Stomach (tissue), 9 donors: ENCODE measurements around the gene SMIM24. TPM values are rescaled to one million over a fixed set of nuclear protein-coding genes. Genes with fewer than 3 reads are reported as not detected.

ENCODE experiments used
- DNase-seq, 2 donors: peaks; one replicate each; pipeline versions ENCODE4 v3.0.0 to v3.0.0-alpha.2; 2013 to 2019
- H3K27ac ChIP-seq, 5 donors: fragments of 200-600 bp in 4 of 5; sonication (generic) in 4 of 5; one replicate each; pipeline ENCODE4 v1.5.1; 2013 to 2019; ENCODE audit warnings: mild to moderate bottlenecking in 1 of 5, moderate library complexity in 1 of 5
- H3K27me3 ChIP-seq, 3 donors: fragments of 200-600 bp; sonication (generic); one replicate each; pipeline ENCODE4 v1.5.1; 2017 to 2019; ENCODE audit warnings: mixed run types in 1 of 3
- H3K36me3 ChIP-seq, 4 donors: fragments of 200-600 bp; sonication (generic); 1 replicate in 3 of 4; 2 replicates in 1 of 4; pipeline ENCODE4 v1.5.1; 2016 to 2019
- H3K4me1 ChIP-seq, 4 donors: fragments of 200-600 bp; sonication (generic); one replicate each; pipeline ENCODE4 v1.5.1; 2016 to 2019
- H3K4me3 ChIP-seq, 4 donors: fragments of 200-600 bp; sonication (generic) in 3 of 4; one replicate each; pipeline ENCODE4 v1.5.1; 2016 to 2019; ENCODE audit warnings: mild to moderate bottlenecking in 1 of 4
- H3K9me3 ChIP-seq, 4 donors: fragments of 200-600 bp; sonication (generic); one replicate each; pipeline ENCODE4 v1.5.1; 2016 to 2019
- EP300 ChIP-seq: sonication (generic); formaldehyde crosslinking; IDR thresholded peaks from one replicate; pipeline ENCODE4 v1.6.1; 2017; ENCODE audit warnings: antibody characterized with exemption
- POLR2A ChIP-seq, 4 donors: fragments of 450-650 bp; IDR thresholded peaks; one replicate each; pipeline ENCODE4 v1.6.1; 2016; ENCODE audit warnings: antibody characterized with exemption in 4 of 4, control low read depth in 2 of 4, mild to moderate bottlenecking in 1 of 4, moderate library complexity in 1 of 4
- POLR2AphosphoS5 ChIP-seq, 3 donors: sonication (generic); formaldehyde crosslinking; IDR thresholded peaks; one replicate each; pipeline ENCODE4 v1.6.1; 2016; ENCODE audit warnings: antibody characterized with exemption in 3 of 3
- WGBS, 5 donors: extraction: QIAGEN DNeasy Blood & Tissue Kit in 3 of 5; methylation state at CpG; one replicate each; pipeline versions ENCODE4 v1.1.5 to v1.1.7; 2013 to 2018; 5-methylcytosine and 5-hydroxymethylcytosine counted together
- intact Hi-C: fragments of 100-400 bp; cut with DNase I; formaldehyde crosslinking; loops from one replicate; pipeline ENCODE4 v1.15.1; 2023; ENCODE audit warnings: low total_unique reads
- polyA plus RNA-seq, 3 donors: library from polyadenylated mRNA; stranded (reverse); fragments of 200-250 nt; gene quantifications; one replicate each; pipeline ENCODE4 v1.2.3, GENCODE V29; 2013
- total RNA-seq, 5 donors: library from RNA; depleted of rRNA; stranded (reverse); fragments of >200 nt; gene quantifications; one replicate each; pipeline versions ENCODE4 v1.1.0 to v1.2.3, GENCODE V29; 2014 to 2016
- TF ChIP-seq, protein P1 (sequence below), 7 experiments: fragments of 450-650 bp in 4 of 7; fragments of 200-600 bp in 3 of 7; sonication (generic) in 3 of 7; IDR thresholded peaks; one replicate each; pipeline ENCODE4 v1.5.1; 2016 to 2019; ENCODE audit warnings: antibody characterized with exemption in 7 of 7, control low read depth in 2 of 7, mild to moderate bottlenecking in 1 of 7
- donor health status: healthy with polysubstance abuse.
- donor health status: Bipolar disorder and iron deficiency.
- donor health status: healthy.

Gene SMIM24
- total and polyA plus RNA-seq, 8 donors = 1.4 to 178 (median 68.7) TPM; not detected in 1

DNA sequence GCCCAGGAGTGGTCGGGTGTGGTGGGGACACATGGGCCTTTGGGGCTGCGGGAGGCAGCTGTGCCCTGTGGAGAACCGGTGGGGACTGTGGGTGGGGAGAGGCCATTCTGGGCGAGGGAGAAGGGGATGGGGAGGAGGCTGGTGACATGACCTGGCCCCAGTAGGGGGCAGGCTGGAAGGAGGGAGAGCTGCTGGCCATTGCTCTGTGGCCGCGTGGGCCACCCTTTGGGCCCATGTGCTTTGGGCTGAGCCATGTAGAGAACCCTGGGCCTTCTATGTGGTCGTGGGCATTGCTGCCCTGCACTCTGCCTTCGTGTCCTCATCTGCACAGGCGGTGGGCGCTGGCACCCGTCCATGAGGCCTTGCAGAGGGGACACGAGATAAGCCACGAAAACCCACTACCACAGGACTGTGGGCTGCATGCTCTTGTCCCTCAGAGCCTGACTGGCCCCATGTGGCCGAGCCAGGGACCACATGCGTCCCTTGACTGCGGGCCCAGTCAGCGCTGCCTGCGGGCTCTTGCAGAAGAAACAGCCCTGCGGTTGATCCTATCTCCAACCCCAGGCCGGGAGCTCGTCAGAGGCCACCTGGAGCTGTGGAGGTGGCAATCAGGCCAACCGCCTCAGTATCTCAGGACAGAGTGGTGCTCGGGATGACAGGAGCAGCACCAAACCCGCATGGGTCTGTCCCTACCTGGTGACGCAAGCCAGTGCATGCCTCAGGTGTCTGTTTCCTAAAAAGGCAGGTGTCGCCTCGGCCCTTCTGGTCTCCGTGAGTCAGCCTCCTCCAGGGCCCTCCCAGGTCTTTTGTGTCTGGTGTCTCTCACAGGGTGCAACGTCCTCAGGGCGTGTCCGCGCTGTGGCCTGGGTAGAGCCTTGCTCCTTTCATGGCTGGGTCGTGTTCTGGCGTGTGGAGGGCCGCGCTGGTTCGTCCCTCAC, 40.1 kb upstream of the SMIM24 start:
- H3K9me3 ChIP-seq = no peaks in the 10 kb centered on the region
- peaks cover 10 to 42% (median 28%) of the 10 kb centered on the region in 4 donors for H3K4me1 ChIP-seq
- H3K36me3 ChIP-seq = peaks cover 22 to 66% (median 63%) of the 10 kb centered on the region in 4 donors
- no peak overlapping the region for H3K4me3 ChIP-seq
- WGBS, 5 donors = 71 to 87% (median 83%) methylated on average over 22 to 37 of the region's 37 CpGs
- H3K27ac ChIP-seq = no peak overlapping the region
- intact Hi-C loops = no loop called here
- H3K27me3 ChIP-seq = no peaks in the 10 kb centered on the region
- peak in 1 of 2 donors; percentile 58 for DNase-seq
- TF ChIP-seq EP300 (no peak), POLR2AphosphoS5 (IDR thresholded peaks at IDR 0.05) (no peak), POLR2A (IDR thresholded peaks at IDR 0.05) (no peak)
- TF ChIP-seq, protein P1, sequence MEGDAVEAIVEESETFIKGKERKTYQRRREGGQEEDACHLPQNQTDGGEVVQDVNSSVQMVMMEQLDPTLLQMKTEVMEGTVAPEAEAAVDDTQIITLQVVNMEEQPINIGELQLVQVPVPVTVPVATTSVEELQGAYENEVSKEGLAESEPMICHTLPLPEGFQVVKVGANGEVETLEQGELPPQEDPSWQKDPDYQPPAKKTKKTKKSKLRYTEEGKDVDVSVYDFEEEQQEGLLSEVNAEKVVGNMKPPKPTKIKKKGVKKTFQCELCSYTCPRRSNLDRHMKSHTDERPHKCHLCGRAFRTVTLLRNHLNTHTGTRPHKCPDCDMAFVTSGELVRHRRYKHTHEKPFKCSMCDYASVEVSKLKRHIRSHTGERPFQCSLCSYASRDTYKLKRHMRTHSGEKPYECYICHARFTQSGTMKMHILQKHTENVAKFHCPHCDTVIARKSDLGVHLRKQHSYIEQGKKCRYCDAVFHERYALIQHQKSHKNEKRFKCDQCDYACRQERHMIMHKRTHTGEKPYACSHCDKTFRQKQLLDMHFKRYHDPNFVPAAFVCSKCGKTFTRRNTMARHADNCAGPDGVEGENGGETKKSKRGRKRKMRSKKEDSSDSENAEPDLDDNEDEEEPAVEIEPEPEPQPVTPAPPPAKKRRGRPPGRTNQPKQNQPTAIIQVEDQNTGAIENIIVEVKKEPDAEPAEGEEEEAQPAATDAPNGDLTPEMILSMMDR (IDR thresholded peaks at IDR 0.05) = no peak

DNA sequence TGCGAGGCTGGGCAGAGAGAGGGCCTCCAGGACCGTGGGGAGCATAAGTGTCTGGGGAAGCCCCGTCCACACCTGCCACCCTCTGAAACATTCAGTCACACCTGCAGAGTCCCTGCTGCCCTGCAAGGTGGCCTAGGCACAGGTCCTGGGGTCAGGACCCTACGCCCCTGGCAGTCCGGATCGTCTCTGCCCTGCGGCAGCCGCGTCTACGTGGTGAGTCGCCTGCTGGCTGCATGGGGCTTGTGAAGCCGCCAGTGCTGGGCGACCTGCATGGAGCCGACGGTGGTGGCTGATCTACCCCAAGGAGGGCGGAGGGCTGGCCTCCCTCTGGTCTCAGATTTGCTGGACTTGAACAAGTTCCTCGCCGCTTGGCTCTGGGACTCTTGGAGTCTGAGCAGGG, 38.8 kb upstream of the SMIM24 start:
- peaks cover 13 to 56% (median 55%) of the 10 kb centered on the region in 4 donors for H3K36me3 ChIP-seq
- no peak for TF ChIP-seq POLR2A (IDR thresholded peaks at IDR 0.05)
- TF ChIP-seq POLR2AphosphoS5 (IDR thresholded peaks at IDR 0.05) = no peak
- TF ChIP-seq, protein P1 (IDR thresholded peaks at IDR 0.05) = no peak
- TF ChIP-seq EP300 = no peak
- peaks cover 10 to 55% (median 33%) of the 10 kb centered on the region in 4 donors for H3K4me1 ChIP-seq
- H3K9me3 ChIP-seq = no peaks in the 10 kb centered on the region
- WGBS, 5 donors = 73 to 93% (median 83%) methylated on average over 7 to 18 of the region's 18 CpGs
- no peak overlapping the region for H3K4me3 ChIP-seq
- H3K27ac ChIP-seq = no peak overlapping the region
- H3K27me3 ChIP-seq = no peaks in the 10 kb centered on the region
- DNase-seq = no peak
- intact Hi-C loops = no loop called here

DNA sequence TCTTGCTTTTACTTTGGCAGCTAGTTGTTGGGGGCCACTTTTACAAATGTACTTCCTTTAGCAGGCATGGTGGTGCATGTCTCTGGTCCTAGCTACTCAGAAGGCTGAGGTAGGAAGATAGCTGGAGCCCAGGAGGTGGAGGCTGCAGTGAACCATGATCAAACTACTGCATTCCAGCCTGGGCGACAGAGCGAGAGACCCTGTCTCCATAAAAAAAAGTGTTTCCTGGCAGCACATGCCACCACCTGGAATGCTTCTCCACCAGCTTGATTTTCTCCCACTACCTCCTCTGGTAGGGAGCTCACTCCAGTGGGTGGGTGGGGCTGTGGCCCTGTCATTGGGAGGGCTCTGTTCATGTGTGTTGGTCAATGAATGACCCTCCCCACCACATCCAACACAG, 38.3 kb upstream of the SMIM24 start:
- intact Hi-C loops = no loop called here
- H3K36me3 ChIP-seq = peaks cover 8 to 55% (median 52%) of the 10 kb centered on the region in 4 donors
- H3K27ac ChIP-seq = no peak overlapping the region
- no peak for DNase-seq
- H3K9me3 ChIP-seq = no peaks in the 10 kb centered on the region
- WGBS, 5 donors = 76 to 92% (median 87%) methylated on average over 2 of the region's 2 CpGs
- no peak for TF ChIP-seq POLR2A (IDR thresholded peaks at IDR 0.05)
- TF ChIP-seq EP300 = no peak
- no peak for TF ChIP-seq POLR2AphosphoS5 (IDR thresholded peaks at IDR 0.05)
- TF ChIP-seq, protein P1 (IDR thresholded peaks at IDR 0.05) = no peak
- H3K4me3 ChIP-seq = no peak overlapping the region
- H3K27me3 ChIP-seq = no peaks in the 10 kb centered on the region
- peaks cover 10 to 60% (median 33%) of the 10 kb centered on the region in 4 donors for H3K4me1 ChIP-seq

DNA sequence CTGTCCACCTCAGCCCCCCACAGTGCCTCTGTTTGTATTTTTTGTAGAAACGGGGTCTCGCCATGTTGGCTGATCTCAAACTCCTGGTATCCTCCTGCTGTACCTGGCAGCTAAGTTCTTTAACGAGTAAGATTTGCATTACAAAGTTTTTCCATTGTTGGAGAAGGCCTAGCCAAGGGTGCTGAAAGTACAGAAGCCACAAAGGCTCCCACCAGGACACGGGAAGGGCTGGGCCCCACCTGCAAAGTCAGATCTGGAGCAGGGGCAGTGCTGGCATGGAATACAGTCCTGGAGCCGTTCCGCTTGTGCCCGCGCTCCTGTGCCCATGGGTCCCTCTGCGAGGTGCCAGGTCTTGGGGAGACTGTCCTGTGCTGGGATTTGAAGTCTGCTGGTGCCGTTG, 37.9 kb upstream of the SMIM24 start:
- Histone ChIP-seq H3K9me3 (no peaks in the 10 kb centered on the region), H3K27ac (no peak overlapping the region), H3K36me3 (peaks cover 4 to 52% (median 50%) of the 10 kb centered on the region in 4 donors), H3K4me3 (no peak overlapping the region), H3K4me1 (peaks cover 14 to 63% (median 35%) of the 10 kb centered on the region in 4 donors), H3K27me3 (no peaks in the 10 kb centered on the region)
- TF ChIP-seq, protein P1 (IDR thresholded peaks at IDR 0.05) = no peak
- TF ChIP-seq POLR2A (IDR thresholded peaks at IDR 0.05) (no peak), EP300 (no peak), POLR2AphosphoS5 (IDR thresholded peaks at IDR 0.05) (no peak)
- WGBS, 5 donors = 70 to 84% (median 80%) methylated on average over 4 to 10 of the region's 10 CpGs
- no peak for DNase-seq
- intact Hi-C loops = no loop called here
